ENCODE data around the gene HOXA11.

The HOXA11 gene

DNA sequence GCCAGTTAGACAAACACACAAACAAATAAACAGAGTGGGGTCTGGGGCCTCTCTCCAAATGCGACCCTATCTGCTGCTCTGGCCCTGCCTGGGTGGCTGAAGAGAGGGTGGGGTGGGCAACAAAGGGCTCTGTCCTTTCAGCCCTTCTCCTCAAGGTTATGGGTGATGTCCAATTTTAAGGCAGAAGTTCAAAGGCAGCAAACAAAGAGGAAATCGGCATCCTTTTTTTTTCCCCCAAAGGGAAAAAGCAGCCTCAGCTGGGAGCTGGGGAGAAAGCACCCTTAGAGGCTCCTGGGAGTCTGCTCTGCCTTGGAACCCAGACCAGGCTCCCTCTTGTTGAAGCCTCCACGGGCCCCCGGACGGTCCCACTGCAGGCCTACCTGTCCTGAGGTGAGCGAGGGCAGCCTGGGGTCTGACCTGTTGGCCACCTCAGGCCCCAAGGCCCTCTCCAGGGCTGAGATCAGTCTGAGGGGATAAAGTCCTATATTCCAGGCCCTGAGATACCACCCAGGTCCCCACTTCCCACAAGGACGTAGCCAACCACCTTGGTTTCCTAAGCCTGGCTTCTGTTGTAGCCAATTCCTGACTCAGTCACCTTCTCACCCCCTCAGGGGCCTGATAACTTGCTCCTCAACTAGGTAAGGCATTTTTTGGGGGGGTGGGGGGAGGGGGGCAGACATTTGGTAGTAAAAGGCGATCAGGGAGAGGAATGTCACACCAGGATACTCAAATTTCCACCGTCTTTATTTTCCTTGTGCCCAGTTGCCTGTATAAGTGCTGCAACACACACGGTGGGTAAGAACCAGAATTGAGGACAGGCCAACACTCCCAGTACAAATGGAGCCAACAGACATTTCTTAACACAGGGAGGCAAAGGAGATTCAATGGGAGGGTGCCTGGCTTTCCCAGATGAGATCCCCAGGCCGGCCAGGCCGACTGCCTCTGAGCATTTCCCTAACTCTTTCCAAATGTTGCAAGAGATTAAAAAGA lies 4.3 kb downstream of the HOXA11 start:
- Histone ChIP-seq H3K27ac (ENCODE audit: low read length, poor library complexity, severe bottlenecking) (peak overlapping the region; percentile 84), H3K18ac (ENCODE audit: low read depth in 1 of 2, low read length in 2 of 2) (no peak overlapping the region), H4K91ac (ENCODE audit: low read length) (no peak overlapping the region), H3K4me1 (ENCODE audit: control insufficient read depth, insufficient read depth, low read depth, low read length) (peaks cover 18% of the 10 kb centered on the region), H3K4me3 (ENCODE audit: insufficient read depth in 1 of 2, low read depth in 1 of 2, low read length in 2 of 2) (no peak overlapping the region), H2BK15ac (ENCODE audit: low read depth, poor library complexity, severe bottlenecking) (no peak overlapping the region), H3K4ac (ENCODE audit: low read depth in 1 of 2, low read length in 2 of 2) (no peak overlapping the region), H3K23ac (ENCODE audit: low read length in 2 of 2) (no peak overlapping the region), H3K4me2 (ENCODE audit: low read length, poor library complexity, severe bottlenecking) (peak overlapping the region; percentile 24), H3K27me3 (ENCODE audit: control insufficient read depth in 1 of 2, insufficient read depth in 1 of 2, low read length in 2 of 2) (no peaks in the 10 kb centered on the region), H2BK5ac (ENCODE audit: low read depth, low read length, poor library complexity, severe bottlenecking) (peak overlapping the region; percentile 6), H3K79me1 (replicated peaks; ENCODE audit: low read length, poor library complexity, severe bottlenecking) (no peaks in the 10 kb centered on the region), H2AFZ (ENCODE audit: low read depth, low read length) (no peak overlapping the region), H3K9ac (ENCODE audit: low read length) (peak overlapping the region; percentile 90), H2BK12ac (ENCODE audit: low read length in 2 of 2) (no peak overlapping the region), H3K14ac (ENCODE audit: low read length in 2 of 2) (no peak overlapping the region), H2BK120ac (ENCODE audit: low read depth, low read length) (no peak overlapping the region), H3K36me3 (ENCODE audit: control insufficient read depth in 1 of 2, insufficient read depth in 2 of 2, low read depth in 1 of 2, low read length in 2 of 2) (peaks cover 6 to 28% of the 10 kb centered on the region in 2 experiments), H3K9me3 (ENCODE audit: control insufficient read depth, low read length) (no peaks in the 10 kb centered on the region), H4K8ac (ENCODE audit: low read length) (no peak overlapping the region), H2AK5ac (ENCODE audit: low read length, severe bottlenecking) (peak overlapping the region; percentile 74)
- 62% methylated on average over 8 of the region's 12 CpGs for WGBS
- DNase-seq, result no peak

DNA sequence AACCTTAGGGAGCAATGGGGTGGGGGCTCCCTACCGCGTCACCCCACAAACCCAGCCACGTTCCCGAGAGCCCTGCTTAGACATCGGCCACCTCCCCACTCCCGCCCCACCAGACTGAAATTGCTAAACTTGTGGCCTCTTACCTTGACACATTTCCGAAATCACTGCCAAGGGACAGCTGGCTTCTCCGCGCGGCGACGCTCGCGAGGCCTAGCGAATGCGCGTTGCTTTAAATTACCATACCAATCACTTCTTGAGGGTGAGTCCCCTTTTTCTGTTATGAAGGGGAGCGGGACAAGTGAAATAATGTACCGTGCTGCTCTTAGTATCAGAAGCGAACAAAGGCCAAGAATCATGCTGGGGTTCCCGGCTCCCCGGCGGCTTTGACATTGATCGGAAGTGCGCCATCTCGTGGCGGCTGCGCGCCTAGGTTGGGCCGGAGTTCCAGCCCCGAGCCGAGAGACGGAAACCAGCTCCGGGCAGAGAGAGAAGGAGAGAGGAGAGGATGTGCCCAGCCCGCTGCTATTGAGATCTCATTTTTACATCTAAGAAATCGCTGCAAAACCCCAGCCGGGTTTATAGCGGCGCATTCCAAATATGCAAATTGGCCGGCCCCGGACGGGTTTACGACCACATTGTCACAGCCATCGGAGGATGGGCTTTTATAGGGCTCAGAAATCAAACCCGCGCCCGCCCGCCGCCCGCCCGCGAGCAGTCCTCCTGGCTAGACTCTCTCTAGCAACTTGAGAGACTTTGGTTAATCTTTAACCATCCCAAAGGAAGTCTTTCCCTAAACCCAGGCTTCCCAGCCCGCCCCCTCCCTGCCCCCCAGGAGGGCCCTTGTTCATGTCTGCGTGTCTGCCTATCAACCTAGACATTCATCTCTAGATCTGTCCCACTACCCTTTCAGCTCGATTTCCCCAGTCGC lies 5.3 kb downstream of the HOXA11 start:
- H3K23ac ChIP-seq (ENCODE audit: low read length in 2 of 2), result no peak overlapping the region
- H3K36me3 ChIP-seq (ENCODE audit: control insufficient read depth in 1 of 2, insufficient read depth in 2 of 2, low read depth in 1 of 2, low read length in 2 of 2), result peaks cover 6 to 36% of the 10 kb centered on the region in 2 experiments
- no peak overlapping the region for H2BK15ac ChIP-seq (ENCODE audit: low read depth, poor library complexity, severe bottlenecking)
- H3K27me3 ChIP-seq (ENCODE audit: control insufficient read depth in 1 of 2, insufficient read depth in 1 of 2, low read length in 2 of 2), result no peaks in the 10 kb centered on the region
- peak overlapping the region; percentile 67 to 92 for H3K4me3 ChIP-seq (ENCODE audit: insufficient read depth in 1 of 2, low read depth in 1 of 2, low read length in 2 of 2)
- 15% methylated on average over 52 of the region's 56 CpGs for WGBS
- H2BK5ac ChIP-seq (ENCODE audit: low read depth, low read length, poor library complexity, severe bottlenecking), result peak overlapping the region; percentile 87
- H4K8ac ChIP-seq (ENCODE audit: low read length), result no peak overlapping the region
- H3K79me1 ChIP-seq (replicated peaks; ENCODE audit: low read length, poor library complexity, severe bottlenecking), result no peaks in the 10 kb centered on the region
- H2AFZ ChIP-seq (ENCODE audit: low read depth, low read length), result no peak overlapping the region
- H3K4ac ChIP-seq (ENCODE audit: low read depth in 1 of 2, low read length in 2 of 2), result no peak overlapping the region
- DNase-seq, result peak; percentile 57
- H3K14ac ChIP-seq (ENCODE audit: low read length in 2 of 2), result no peak overlapping the region
- H3K4me1 ChIP-seq (ENCODE audit: control insufficient read depth, insufficient read depth, low read depth, low read length), result peaks cover 18% of the 10 kb centered on the region
- H3K4me2 ChIP-seq (ENCODE audit: low read length, poor library complexity, severe bottlenecking), result peak overlapping the region; percentile 46
- peak overlapping the region in 1 of 2 experiments; percentile 24 for H2BK12ac ChIP-seq (ENCODE audit: low read length in 2 of 2)
- peak overlapping the region; percentile 90 for H3K9ac ChIP-seq (ENCODE audit: low read length)
- no peaks in the 10 kb centered on the region for H3K9me3 ChIP-seq (ENCODE audit: control insufficient read depth, low read length)
- H4K91ac ChIP-seq (ENCODE audit: low read length), result no peak overlapping the region
- peak overlapping the region; percentile 98 for H3K27ac ChIP-seq (ENCODE audit: low read length, poor library complexity, severe bottlenecking)
- no peak overlapping the region for H3K18ac ChIP-seq (ENCODE audit: low read depth in 1 of 2, low read length in 2 of 2)
- H2AK5ac ChIP-seq (ENCODE audit: low read length, severe bottlenecking), result peak overlapping the region; percentile 79
- H2BK120ac ChIP-seq (ENCODE audit: low read depth, low read length), result no peak overlapping the region

DNA sequence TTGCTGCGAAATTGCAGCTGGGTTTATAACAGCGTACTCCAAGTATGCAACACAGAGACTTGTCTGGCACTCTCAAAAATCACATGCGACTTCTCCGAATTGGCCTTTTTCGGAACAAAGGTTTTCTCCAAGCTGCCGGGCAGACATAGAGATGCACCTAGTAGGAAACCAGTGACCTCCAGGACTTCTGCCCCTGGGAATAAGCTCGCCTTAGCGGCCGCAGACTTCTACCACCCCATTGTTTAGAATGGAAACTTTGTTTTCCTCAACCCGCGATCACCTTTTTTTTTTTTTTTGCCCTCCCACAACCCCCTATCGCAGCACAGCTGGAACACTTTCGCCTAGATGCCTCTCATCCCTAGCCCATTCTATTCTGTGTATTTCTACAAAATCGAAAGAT lies 6.0 kb downstream of the HOXA11 start:
- Histone ChIP-seq H2AK5ac (ENCODE audit: low read length, severe bottlenecking) (peak overlapping the region; percentile 79), H2BK12ac (ENCODE audit: low read length in 2 of 2) (no peak overlapping the region), H3K27ac (ENCODE audit: low read length, poor library complexity, severe bottlenecking) (peak overlapping the region; percentile 98), H3K4me2 (ENCODE audit: low read length, poor library complexity, severe bottlenecking) (peak overlapping the region; percentile 4), H3K4ac (ENCODE audit: low read depth in 1 of 2, low read length in 2 of 2) (no peak overlapping the region), H3K23ac (ENCODE audit: low read length in 2 of 2) (no peak overlapping the region), H3K4me3 (ENCODE audit: insufficient read depth in 1 of 2, low read depth in 1 of 2, low read length in 2 of 2) (peak overlapping the region; percentile 67 to 92), H4K91ac (ENCODE audit: low read length) (no peak overlapping the region), H3K4me1 (ENCODE audit: control insufficient read depth, insufficient read depth, low read depth, low read length) (peaks cover 18% of the 10 kb centered on the region), H2BK15ac (ENCODE audit: low read depth, poor library complexity, severe bottlenecking) (no peak overlapping the region), H3K18ac (ENCODE audit: low read depth in 1 of 2, low read length in 2 of 2) (no peak overlapping the region), H3K14ac (ENCODE audit: low read length in 2 of 2) (no peak overlapping the region), H3K9me3 (ENCODE audit: control insufficient read depth, low read length) (no peaks in the 10 kb centered on the region), H2AFZ (ENCODE audit: low read depth, low read length) (no peak overlapping the region), H3K9ac (ENCODE audit: low read length) (peak overlapping the region; percentile 90), H4K8ac (ENCODE audit: low read length) (no peak overlapping the region), H3K27me3 (ENCODE audit: control insufficient read depth in 1 of 2, insufficient read depth in 1 of 2, low read length in 2 of 2) (no peaks in the 10 kb centered on the region), H3K36me3 (ENCODE audit: control insufficient read depth in 1 of 2, insufficient read depth in 2 of 2, low read depth in 1 of 2, low read length in 2 of 2) (peaks cover 6 to 41% of the 10 kb centered on the region in 2 experiments), H2BK120ac (ENCODE audit: low read depth, low read length) (no peak overlapping the region), H2BK5ac (ENCODE audit: low read depth, low read length, poor library complexity, severe bottlenecking) (peak overlapping the region; percentile 87), H3K79me1 (replicated peaks; ENCODE audit: low read length, poor library complexity, severe bottlenecking) (no peaks in the 10 kb centered on the region)
- WGBS, result 43% methylated on average over 14 of the region's 14 CpGs
- no peak for DNase-seq
